Adipocyte (in vitro differentiated cells): ENCODE results near the gene KMT2E.
A peak's percentile ranks its signal among the peaks of the same experiment; 100 is the strongest.

Source experiments
- DNase-seq: peaks from one replicate; pipeline ENCODE4 v3.0.0-alpha.2; 2015; ENCODE audit warnings: low read depth
- H3K27me3 ChIP-seq: replicated peaks from 2 replicates; pipeline ENCODE4 v1.7.0; 2013; ENCODE audit warnings: mild to moderate bottlenecking, low read length, moderate library complexity; ENCODE audit not compliant: control insufficient read depth, insufficient read depth
- H3K36me3 ChIP-seq: 2 replicates; pipeline ENCODE4 v1.7.0; 2013; ENCODE audit warnings: low read length, mild to moderate bottlenecking, moderate library complexity; ENCODE audit not compliant: control insufficient read depth, insufficient read depth, severe bottlenecking
- H3K4me1 ChIP-seq: 2 replicates; pipeline ENCODE4 v1.7.0; 2013; ENCODE audit warnings: mild to moderate bottlenecking, low read length, moderate library complexity; ENCODE audit not compliant: control insufficient read depth, insufficient read depth
- H3K4me3 ChIP-seq: 2 replicates; pipeline ENCODE4 v1.7.0; 2013; ENCODE audit warnings: mild to moderate bottlenecking, low read length, moderate library complexity
- H3K9ac ChIP-seq: 2 replicates; pipeline ENCODE4 v1.7.0; 2013; ENCODE audit warnings: mild to moderate bottlenecking, low read length, moderate library complexity
- H3K9me3 ChIP-seq: 2 replicates; pipeline ENCODE4 v1.7.0; 2013; ENCODE audit warnings: mild to moderate bottlenecking, low read length, moderate library complexity; ENCODE audit not compliant: control insufficient read depth

KMT2E gene

DNA sequence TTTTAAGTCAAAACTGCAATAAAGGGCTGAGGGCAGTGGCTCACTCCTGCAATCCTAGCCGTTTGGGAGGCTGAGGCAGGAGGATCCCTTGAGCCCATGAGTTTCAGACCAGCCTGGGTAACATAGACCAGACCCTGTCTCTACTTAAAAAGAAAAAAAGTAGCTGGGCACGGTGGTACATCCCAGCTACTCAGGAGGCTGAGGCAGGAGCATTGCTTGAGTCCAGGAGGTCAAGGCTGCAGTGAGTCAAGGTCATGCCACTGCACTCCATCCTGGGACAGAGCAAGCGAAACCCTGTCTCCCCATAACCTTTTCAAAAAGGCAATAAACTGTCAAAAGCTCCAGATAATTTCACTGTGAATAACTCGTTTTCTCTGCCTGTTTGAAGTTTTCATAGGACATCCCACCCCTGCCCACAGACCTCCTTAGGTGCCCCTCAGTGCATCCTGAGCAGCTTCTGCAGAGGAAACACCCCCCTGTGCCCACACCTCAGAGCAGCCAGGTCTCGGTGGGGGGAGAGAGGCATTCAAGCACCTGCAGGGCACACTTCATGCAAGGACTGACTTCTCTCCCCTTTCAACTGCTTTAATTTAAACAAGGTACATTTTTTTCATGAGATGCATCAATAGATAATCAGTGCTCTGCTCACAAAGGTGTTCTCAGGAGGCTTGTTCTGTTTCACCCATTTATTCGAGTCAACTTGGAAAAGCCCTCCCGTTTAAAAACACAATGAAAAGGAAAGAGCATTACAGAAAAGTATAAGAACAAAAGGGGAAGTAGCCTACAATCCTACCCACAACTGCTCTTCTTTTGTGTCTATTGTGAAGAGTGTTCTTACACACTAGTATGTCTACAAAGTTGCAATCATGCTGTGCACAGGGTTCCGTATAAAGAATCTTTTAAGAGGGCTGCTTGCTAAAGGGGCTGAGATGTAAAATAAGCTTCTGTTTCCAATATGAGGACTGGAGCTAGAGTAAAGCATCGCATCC lies 104.9 kb downstream of the KMT2E start:
- no peaks in the 10 kb centered on the region for H3K4me1 ChIP-seq
- H3K4me3 ChIP-seq: no peak overlapping the region
- H3K36me3 ChIP-seq: peaks cover 41% of the 10 kb centered on the region
- no peaks in the 10 kb centered on the region for H3K9me3 ChIP-seq
- no peaks in the 10 kb centered on the region for H3K27me3 ChIP-seq
- no peak overlapping the region for H3K9ac ChIP-seq
- DNase-seq: no peak

GRCh38 chr7:105122619-105123018 lies 108.6 kb downstream of the KMT2E start:
- Histone ChIP-seq H3K4me1 (no peaks in the 10 kb centered on the region), H3K9ac (no peak overlapping the region), H3K36me3 (peaks cover 29% of the 10 kb centered on the region), H3K27me3 (no peaks in the 10 kb centered on the region), H3K9me3 (no peaks in the 10 kb centered on the region), H3K4me3 (no peak overlapping the region)
- DNase-seq: no peak

DNA sequence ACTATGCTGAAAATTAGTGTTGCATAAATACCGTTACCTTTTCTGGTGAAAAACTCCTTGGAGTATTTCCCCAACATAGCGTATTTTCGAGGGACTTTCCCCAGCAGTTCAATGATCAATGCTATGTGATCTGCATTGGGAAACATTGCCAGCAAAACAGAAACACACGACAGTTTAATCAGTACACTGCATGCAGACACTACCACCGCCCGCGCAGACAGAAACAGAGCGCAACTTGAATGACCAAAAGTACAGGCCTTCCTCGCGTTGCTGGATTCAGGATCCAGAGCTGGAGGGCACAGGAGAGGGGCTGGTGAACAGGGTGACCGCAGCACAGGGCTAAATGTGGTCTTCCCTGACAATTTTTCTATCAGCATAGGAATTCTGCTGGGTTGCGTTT lies 111.7 kb downstream of the KMT2E start:
- Histone ChIP-seq H3K36me3 (peaks cover 28% of the 10 kb centered on the region), H3K4me3 (no peak overlapping the region), H3K9me3 (no peaks in the 10 kb centered on the region), H3K9ac (no peak overlapping the region), H3K4me1 (no peaks in the 10 kb centered on the region), H3K27me3 (no peaks in the 10 kb centered on the region)
- no peak for DNase-seq

DNA sequence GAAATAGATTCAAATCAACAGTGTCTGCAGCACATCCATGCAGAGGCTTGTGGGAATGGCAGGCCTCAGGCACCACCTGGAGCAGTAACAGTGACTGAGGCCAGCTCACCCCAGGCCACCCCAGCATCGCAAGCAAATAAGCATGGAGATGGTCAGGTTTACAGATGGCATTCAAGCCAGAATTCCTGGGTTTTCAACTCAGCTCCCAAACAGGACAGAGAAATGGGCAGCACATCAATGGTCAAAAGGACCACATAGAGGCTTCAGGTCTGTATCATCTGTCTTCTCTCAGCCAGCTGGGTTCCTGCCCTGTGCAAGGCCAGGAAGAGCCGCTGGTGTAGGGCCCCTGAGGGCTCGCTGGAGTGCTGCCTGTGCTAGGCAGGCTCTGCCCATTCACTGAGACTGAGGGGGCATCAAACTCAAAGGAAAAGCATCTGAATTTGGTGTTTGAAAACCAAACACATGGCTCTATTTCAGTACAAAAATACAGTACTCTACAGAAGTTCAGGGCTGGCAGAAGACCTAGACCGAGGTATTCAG lies 112.5 kb downstream of the KMT2E start:
- Histone ChIP-seq H3K9ac (no peak overlapping the region), H3K4me1 (no peaks in the 10 kb centered on the region), H3K36me3 (peaks cover 28% of the 10 kb centered on the region), H3K9me3 (no peaks in the 10 kb centered on the region), H3K27me3 (no peaks in the 10 kb centered on the region), H3K4me3 (no peak overlapping the region)
- peak; percentile 29 for DNase-seq

GRCh38 chr7:105127179-105127578 lies 113.2 kb downstream of the KMT2E start:
- no peaks in the 10 kb centered on the region for H3K9me3 ChIP-seq
- no peaks in the 10 kb centered on the region for H3K27me3 ChIP-seq
- H3K4me1 ChIP-seq: no peaks in the 10 kb centered on the region
- no peak for DNase-seq
- no peak overlapping the region for H3K4me3 ChIP-seq
- no peak overlapping the region for H3K9ac ChIP-seq
- H3K36me3 ChIP-seq: peaks cover 34% of the 10 kb centered on the region

DNA sequence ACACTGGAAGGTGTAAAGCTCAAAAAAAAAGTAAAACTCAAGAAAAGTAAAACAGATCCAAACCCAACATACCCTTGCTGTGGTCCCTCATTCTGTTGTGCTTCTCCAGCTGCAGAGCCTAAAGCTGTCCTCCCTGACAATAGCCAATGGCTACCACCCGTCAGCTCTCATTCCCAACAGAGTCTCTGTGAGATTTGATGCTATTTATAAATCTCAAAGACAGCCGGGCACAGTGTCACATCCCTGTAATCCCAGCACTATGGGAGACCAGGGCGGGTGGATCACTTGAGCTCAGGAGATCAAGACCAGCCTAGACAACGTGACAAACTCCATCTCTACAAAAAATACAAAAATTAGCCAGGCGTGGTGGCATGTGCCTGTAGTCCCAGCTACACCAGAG lies 116.0 kb downstream of the KMT2E start:
- H3K4me3 ChIP-seq: no peak overlapping the region
- no peak for DNase-seq
- H3K36me3 ChIP-seq: peaks cover 36% of the 10 kb centered on the region
- no peaks in the 10 kb centered on the region for H3K9me3 ChIP-seq
- H3K9ac ChIP-seq: no peak overlapping the region
- no peaks in the 10 kb centered on the region for H3K27me3 ChIP-seq
- no peaks in the 10 kb centered on the region for H3K4me1 ChIP-seq

DNA sequence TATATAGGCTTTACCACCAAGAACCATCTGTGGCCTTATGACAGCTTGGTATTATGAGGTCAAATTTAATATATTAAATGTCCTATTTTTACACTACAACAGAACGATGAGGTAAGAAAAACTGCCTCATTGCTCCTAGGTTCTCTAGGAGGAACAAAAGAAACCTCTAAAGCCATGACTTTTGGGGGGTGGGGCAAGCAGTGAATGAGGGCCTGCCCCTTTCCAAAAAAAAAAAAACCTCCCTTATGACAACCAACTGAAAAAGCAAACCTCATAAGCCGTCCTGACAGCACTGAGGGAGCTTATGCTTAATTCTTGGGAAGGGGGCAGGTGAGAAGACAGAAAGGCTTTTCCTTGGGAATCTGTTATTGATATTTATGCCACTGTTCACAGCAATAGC lies 116.6 kb downstream of the KMT2E start:
- no peaks in the 10 kb centered on the region for H3K9me3 ChIP-seq
- DNase-seq: no peak
- no peaks in the 10 kb centered on the region for H3K4me1 ChIP-seq
- peaks cover 31% of the 10 kb centered on the region for H3K36me3 ChIP-seq
- no peak overlapping the region for H3K9ac ChIP-seq
- H3K4me3 ChIP-seq: no peak overlapping the region
- H3K27me3 ChIP-seq: no peaks in the 10 kb centered on the region

DNA sequence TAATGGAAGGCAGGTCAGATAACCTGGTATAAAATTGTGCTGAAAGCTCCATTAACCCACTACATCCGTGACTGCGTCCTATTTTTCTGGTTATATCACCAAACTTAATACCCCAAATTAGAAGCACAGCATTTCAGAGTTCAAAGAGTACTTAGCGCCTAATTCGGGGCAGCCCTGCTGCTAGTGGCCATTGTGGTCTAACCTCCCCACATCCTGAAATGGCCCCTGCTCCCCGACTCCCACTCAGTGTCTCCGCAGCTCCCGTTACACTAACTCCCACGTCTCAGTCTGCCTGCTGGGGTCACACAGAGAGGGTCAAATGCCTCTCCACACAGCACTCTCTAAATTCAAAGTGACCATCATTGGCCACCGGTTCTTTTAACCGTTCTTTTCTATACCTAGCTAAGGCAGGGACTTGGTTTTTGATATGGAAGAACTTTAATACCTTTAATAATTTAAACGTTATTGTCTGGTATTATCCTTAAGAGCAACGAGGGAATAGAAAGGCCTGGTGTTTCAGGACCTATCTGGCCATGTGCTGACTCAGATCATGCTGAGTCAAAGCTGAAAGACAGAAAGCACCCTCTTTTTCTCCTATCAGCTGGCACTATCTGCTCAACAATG lies 117.1 kb downstream of the KMT2E start:
- DNase-seq: no peak
- Histone ChIP-seq H3K27me3 (no peaks in the 10 kb centered on the region), H3K4me3 (no peak overlapping the region), H3K9ac (no peak overlapping the region), H3K4me1 (peaks cover 3% of the 10 kb centered on the region), H3K9me3 (no peaks in the 10 kb centered on the region), H3K36me3 (peaks cover 25% of the 10 kb centered on the region)

GRCh38 chr7:105131890-105132289 lies 117.9 kb downstream of the KMT2E start:
- Histone ChIP-seq H3K36me3 (peaks cover 21% of the 10 kb centered on the region), H3K27me3 (no peaks in the 10 kb centered on the region), H3K9me3 (no peaks in the 10 kb centered on the region), H3K4me3 (no peak overlapping the region), H3K9ac (no peak overlapping the region), H3K4me1 (peaks cover 11% of the 10 kb centered on the region)
- DNase-seq: no peak

- Histone ChIP-seq H3K4me1 (peaks cover 11% of the 10 kb centered on the region), H3K36me3 (peaks cover 22% of the 10 kb centered on the region), H3K9me3 (no peaks in the 10 kb centered on the region), H3K9ac (no peak overlapping the region), H3K27me3 (no peaks in the 10 kb centered on the region), H3K4me3 (no peak overlapping the region)
- DNase-seq: no peak
Observed at GRCh38 chr7:105132335-105132734, 118.3 kb downstream of the KMT2E start.

- Histone ChIP-seq H3K27me3 (no peaks in the 10 kb centered on the region), H3K9ac (no peak overlapping the region), H3K4me1 (peaks cover 11% of the 10 kb centered on the region), H3K36me3 (peaks cover 25% of the 10 kb centered on the region), H3K9me3 (no peaks in the 10 kb centered on the region), H3K4me3 (no peak overlapping the region)
- no peak for DNase-seq
Observed at GRCh38 chr7:105132835-105133234, 118.8 kb downstream of the KMT2E start.
